Spinal cord (tissue), 10 donors: ENCODE results near the gene FTCDNL1. TPM values are rescaled to one million over a fixed set of nuclear protein-coding genes. Genes with fewer than 3 reads are reported as not detected.
A peak's percentile ranks its signal among the peaks of the same experiment; 100 is the strongest.

Experiments used
- DNase-seq, 6 donors: peaks; one replicate each; pipeline versions ENCODE4 v3.0.0 to v3.0.0-alpha.2; 2013 to 2015; ENCODE audit warnings: low spot score in 6 of 6, low read depth in 4 of 6
- H3K27ac ChIP-seq: one replicate; pipeline ENCODE4 v1.5.1; 2013; ENCODE audit warnings: low read depth, low read length, control low read depth
- H3K27me3 ChIP-seq: one replicate; pipeline ENCODE4 v1.6.1; 2013; ENCODE audit warnings: low read length; ENCODE audit not compliant: control insufficient read depth, insufficient read depth
- H3K36me3 ChIP-seq: one replicate; pipeline ENCODE4 v1.6.1; 2013; ENCODE audit warnings: low read length; ENCODE audit not compliant: control insufficient read depth, insufficient read depth
- H3K4me1 ChIP-seq: one replicate; pipeline ENCODE4 v1.6.1; 2013; ENCODE audit warnings: low read length; ENCODE audit not compliant: control insufficient read depth, insufficient read depth
- H3K4me3 ChIP-seq: one replicate; pipeline ENCODE4 v1.5.1; 2013; ENCODE audit warnings: low read depth, low read length, control low read depth
- H3K9me3 ChIP-seq: one replicate; pipeline ENCODE4 v1.6.1; 2013; ENCODE audit warnings: low read length; ENCODE audit not compliant: control insufficient read depth, insufficient read depth
- WGBS: methylation state at CpG from one replicate; pipeline ENCODE4 v1.1.5; 2013; ENCODE audit warnings: missing lambda C conversion rate; ENCODE audit not compliant: insufficient coverage; 5-methylcytosine and 5-hydroxymethylcytosine counted together
- polyA plus RNA-seq, 2 donors: library from polyadenylated mRNA; unstranded; fragments of 120-200 nt; gene quantifications; one replicate each; pipeline ENCODE4 v1.2.1, GENCODE V29; 2013; ENCODE audit not compliant: insufficient read length in 2 of 2
- total RNA-seq, 2 donors: library from RNA; depleted of rRNA in 1 of 2; stranded (reverse); fragments of 120-200 nt in 1 of 2; fragments of >200 nt in 1 of 2; gene quantifications; one replicate each; pipeline versions ENCODE4 v1.2.3 to v1.2.4, GENCODE V29; 2013 to 2014
- donor health status: healthy.

Gene FTCDNL1
- total and polyA plus RNA-seq, 4 donors = 2.2 to 6.1 (median 3.6) TPM

DNA sequence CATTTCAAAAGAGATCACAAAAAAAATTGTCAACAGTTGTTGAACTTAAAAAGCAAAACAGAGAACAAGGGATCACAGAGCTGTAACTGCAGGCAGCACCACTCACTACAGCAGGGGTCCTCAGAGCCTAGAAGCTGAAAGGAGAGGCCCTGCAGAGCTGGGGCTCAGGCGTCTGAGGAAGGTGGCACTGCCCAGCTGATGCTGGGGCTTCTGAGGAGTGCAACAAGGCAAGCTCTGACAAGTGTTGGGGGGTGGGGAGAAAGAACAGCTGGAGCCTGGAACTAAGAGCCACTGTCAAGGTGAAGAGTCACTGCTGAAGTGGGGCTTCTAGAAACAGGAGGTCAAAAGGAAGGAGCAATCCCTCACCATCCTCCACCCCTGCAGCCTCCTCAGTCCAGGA, 46.2 kb downstream of the FTCDNL1 start:
- Histone ChIP-seq H3K27me3 (no peaks in the 10 kb centered on the region), H3K4me1 (peaks cover 5% of the 10 kb centered on the region), H3K9me3 (no peaks in the 10 kb centered on the region), H3K36me3 (no peaks in the 10 kb centered on the region), H3K4me3 (no peak overlapping the region), H3K27ac (no peak overlapping the region)
- DNase-seq = peak in 1 of 6 donors; percentile 36
- WGBS = 0% methylated on average over 1 of the region's 1 CpG

DNA sequence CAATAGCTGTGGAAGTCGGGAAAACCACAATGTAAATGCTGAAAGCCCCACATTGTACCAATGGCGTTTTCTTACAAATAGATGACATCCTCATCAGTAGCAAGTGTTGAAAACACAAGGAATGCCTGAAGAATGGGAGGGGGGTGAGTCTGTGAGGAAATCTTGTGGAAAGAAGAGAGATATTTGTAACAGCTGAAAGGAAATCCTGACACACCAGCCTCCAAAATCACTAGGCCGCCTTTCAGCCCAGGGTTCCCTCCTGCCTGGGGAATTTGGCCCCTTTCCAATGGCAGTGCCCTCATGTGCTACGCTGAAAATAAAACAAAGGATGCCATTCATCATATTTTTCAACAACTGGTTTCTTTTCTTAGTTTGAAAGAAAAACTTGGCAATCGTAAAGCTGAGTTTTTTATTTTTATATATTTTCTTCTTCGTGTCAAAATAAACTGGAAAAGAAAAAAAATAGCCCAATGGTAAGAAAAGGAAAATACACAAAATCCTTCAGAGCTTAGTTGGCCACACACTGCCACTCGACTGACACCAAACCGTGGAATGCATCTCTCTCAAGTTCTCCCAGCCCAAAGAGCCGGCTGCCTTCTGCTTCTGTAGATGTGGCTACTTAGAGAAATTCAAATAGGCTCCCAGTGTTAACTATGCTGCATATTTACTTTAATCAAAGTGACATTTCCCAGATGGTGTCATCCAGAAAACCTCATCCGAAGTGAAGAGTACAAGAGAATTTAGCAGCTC, 52.0 kb downstream of the FTCDNL1 start:
- no peak overlapping the region for H3K4me3 ChIP-seq
- H3K9me3 ChIP-seq = no peaks in the 10 kb centered on the region
- WGBS = 20% methylated on average over 1 of the region's 10 CpGs
- H3K4me1 ChIP-seq = no peaks in the 10 kb centered on the region
- H3K36me3 ChIP-seq = no peaks in the 10 kb centered on the region
- peak overlapping the region; percentile 22 for H3K27ac ChIP-seq
- no peaks in the 10 kb centered on the region for H3K27me3 ChIP-seq
- DNase-seq = peak in 4 of 6 donors; percentile 40 to 87 (median 57)

DNA sequence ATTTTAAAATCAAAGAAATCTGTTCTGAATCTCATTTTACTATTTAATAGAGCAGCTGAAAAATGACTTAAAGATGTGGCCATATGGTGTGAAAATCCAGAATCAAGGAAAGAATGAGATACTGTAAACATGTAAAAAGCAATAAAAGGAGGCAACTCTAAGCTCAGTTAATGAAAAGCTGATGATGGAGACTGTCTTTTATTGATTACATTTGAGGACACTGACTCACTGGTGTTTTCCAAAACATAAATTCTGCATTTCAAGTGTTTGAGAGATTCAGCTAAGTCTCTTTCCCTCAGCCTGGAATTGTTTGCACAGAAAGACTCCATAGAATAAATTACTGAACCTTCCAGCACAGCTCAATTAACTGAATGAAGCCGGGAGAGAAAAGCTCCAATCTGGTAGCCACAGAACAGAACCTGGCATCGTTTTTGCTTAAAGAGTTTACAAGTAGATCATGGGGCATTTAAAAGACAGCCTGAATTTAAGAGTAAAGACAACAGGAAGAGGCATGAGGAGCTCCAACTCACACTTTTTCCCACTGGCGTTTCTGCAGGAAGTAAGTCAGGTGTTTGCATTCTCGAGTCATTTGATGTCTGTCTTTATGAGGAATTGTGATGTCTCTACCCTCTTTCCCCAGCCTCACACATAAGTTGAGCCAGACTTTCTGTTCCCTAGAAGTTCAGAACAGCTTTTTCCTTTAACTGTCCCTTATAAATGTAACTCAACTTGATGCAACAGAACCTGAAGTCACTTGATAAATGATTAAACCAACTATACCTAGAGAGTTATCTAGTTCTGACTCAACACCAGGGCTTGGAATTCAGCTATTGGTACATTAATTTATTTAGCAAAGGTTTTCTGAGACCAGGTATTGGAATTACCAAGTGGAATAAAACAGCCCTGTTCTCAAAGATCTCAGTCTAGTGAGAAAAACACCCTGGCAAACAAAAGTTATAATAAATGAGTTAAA, 53.3 kb downstream of the FTCDNL1 start:
- H3K9me3 ChIP-seq = no peaks in the 10 kb centered on the region
- H3K27ac ChIP-seq = no peak overlapping the region
- peak in 2 of 6 donors; percentile 50 to 87 for DNase-seq
- no CpG with 5 or more reads among the region's 4 CpGs for WGBS
- no peaks in the 10 kb centered on the region for H3K27me3 ChIP-seq
- H3K4me3 ChIP-seq = no peak overlapping the region
- H3K4me1 ChIP-seq = no peaks in the 10 kb centered on the region
- no peaks in the 10 kb centered on the region for H3K36me3 ChIP-seq

GRCh38 chr2:199792381-199792780, 58.6 kb downstream of the FTCDNL1 start:
- Histone ChIP-seq H3K36me3 (no peaks in the 10 kb centered on the region), H3K9me3 (no peaks in the 10 kb centered on the region), H3K27ac (no peak overlapping the region), H3K4me3 (no peak overlapping the region), H3K27me3 (no peaks in the 10 kb centered on the region), H3K4me1 (no peaks in the 10 kb centered on the region)
- 73% methylated on average over 4 of the region's 4 CpGs for WGBS
- no peak for DNase-seq

GRCh38 chr2:199791326-199791725, 59.7 kb downstream of the FTCDNL1 start:
- Histone ChIP-seq H3K4me1 (no peaks in the 10 kb centered on the region), H3K27me3 (no peaks in the 10 kb centered on the region), H3K4me3 (no peak overlapping the region), H3K27ac (no peak overlapping the region), H3K9me3 (no peaks in the 10 kb centered on the region), H3K36me3 (no peaks in the 10 kb centered on the region)
- peak in 2 of 6 donors; percentile 41 to 51 for DNase-seq
- no CpG with 5 or more reads among the region's 3 CpGs for WGBS

- no peak overlapping the region for H3K4me3 ChIP-seq
- no peak for DNase-seq
- no peaks in the 10 kb centered on the region for H3K4me1 ChIP-seq
- WGBS = 93% methylated on average over 3 of the region's 4 CpGs
- no peaks in the 10 kb centered on the region for H3K27me3 ChIP-seq
- H3K27ac ChIP-seq = no peak overlapping the region
- peaks cover 1% of the 10 kb centered on the region for H3K9me3 ChIP-seq
- H3K36me3 ChIP-seq = no peaks in the 10 kb centered on the region
These were observed 66.5 kb downstream of the FTCDNL1 start for GRCh38 chr2:199784512-199784911.

DNA sequence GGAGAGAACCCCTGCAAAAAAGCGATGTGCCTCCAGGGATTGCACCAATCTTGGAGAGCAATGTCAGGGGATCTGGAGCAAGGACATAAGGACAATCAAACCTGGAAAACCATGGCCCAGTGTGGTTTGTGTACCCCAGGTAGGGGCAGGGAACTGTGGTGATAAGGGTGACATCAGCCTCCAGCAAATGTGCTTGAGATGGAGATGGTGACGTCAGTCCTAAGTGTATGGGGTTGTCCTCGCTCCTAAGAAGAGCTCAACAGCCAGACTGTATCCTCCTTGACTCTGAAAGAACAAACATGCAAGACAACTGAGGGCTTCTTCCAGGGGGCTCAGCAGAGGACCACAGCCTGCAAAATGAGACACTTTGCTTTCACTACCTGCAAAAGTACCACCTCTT, 71.4 kb downstream of the FTCDNL1 start:
- H3K27me3 ChIP-seq = no peaks in the 10 kb centered on the region
- DNase-seq = no peak
- no peak overlapping the region for H3K4me3 ChIP-seq
- H3K27ac ChIP-seq = no peak overlapping the region
- H3K4me1 ChIP-seq = no peaks in the 10 kb centered on the region
- H3K36me3 ChIP-seq = no peaks in the 10 kb centered on the region
- WGBS = 100% methylated on average over 2 of the region's 3 CpGs
- H3K9me3 ChIP-seq = peaks cover 1% of the 10 kb centered on the region

- Histone ChIP-seq H3K9me3 (peaks cover 1% of the 10 kb centered on the region), H3K4me3 (no peak overlapping the region), H3K27ac (no peak overlapping the region), H3K4me1 (no peaks in the 10 kb centered on the region), H3K36me3 (no peaks in the 10 kb centered on the region), H3K27me3 (no peaks in the 10 kb centered on the region)
- no peak for DNase-seq
- WGBS = no CpG with 5 or more reads among the region's 3 CpGs
These were observed 72.3 kb downstream of the FTCDNL1 start for GRCh38 chr2:199778655-199779054.

- Histone ChIP-seq H3K4me3 (no peak overlapping the region), H3K27ac (no peak overlapping the region), H3K4me1 (no peaks in the 10 kb centered on the region), H3K27me3 (no peaks in the 10 kb centered on the region), H3K36me3 (no peaks in the 10 kb centered on the region), H3K9me3 (peaks cover 3% of the 10 kb centered on the region)
- no peak for DNase-seq
- WGBS = no CpG with 5 or more reads among the region's 2 CpGs
These were observed 73.1 kb downstream of the FTCDNL1 start for GRCh38 chr2:199777916-199778315.
